NCI-H2029 (cell line): ENCODE data around the gene OR2A1.
"Not testable (repeated sequence)": the region's sequence is repeated elsewhere in the genome, so short reads cannot be mapped to it uniquely, and the experiment has no call there.

Source experiments
- DNase-seq: peaks from one replicate; lab custom pipeline; 2025; lab: John Stamatoyannopoulos, UW

The OR2A1 gene, protein sequence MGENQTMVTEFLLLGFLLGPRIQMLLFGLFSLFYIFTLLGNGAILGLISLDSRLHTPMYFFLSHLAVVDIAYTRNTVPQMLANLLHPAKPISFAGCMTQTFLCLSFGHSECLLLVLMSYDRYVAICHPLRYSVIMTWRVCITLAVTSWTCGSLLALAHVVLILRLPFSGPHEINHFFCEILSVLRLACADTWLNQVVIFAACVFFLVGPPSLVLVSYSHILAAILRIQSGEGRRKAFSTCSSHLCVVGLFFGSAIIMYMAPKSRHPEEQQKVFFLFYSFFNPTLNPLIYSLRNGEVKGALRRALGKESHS

DNA sequence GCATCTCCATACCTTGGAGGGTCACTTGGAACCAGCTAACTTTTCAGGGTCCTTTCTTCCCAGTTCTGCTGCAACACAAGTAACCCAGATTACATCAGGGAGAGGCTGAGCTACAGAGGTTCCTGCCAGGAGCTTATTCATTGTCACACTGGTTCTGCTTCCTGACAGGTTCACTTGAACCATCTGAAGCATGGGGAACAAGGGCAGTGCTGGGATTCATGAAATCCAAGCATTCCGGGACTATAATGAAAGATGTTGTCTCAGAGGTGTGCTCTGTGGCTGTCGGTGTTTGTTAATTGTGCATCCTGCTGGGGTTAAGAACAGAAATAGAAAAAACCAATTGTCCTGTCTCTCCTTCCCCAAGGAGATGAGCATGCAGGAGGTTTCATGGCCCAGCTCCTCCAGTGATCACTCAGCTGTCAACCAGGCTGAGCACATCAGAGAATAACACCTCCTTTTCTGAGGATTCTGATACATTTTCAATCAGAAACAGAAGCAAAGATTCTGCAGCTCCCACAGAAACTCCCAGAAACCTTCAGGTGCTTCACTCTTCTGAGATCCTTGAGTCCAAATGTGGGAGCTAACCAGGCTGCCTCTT, at the start of gene OR2A1:
OR2A1 (plus strand) TSS at position 548 of the 598 bp plus-strand sequence. CDS start 5,706 bp downstream, outside the sequence.
- DNase-seq, result not testable (repeated sequence)

DNA sequence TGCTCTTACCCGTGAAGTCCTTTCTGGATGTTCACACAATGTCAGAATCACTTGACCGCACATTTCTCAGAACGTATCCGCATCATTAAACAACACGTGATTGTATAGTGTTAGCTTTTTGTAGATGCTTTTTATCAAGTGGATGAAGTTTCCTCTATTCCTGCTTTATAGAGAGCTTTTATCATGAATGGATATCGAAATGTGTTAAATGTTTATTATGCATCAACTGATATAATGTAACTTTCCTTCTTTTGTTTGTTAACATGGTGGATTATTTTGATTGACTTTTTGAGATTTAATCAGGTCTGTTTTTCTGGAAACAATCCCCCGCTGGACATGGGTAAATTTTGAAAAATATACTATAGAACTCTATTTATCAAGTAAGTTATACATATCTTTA, 47.5 kb upstream of the OR2A1 start, which contains the start of gene OR2A7:
OR2A7 (minus strand) TSS at position 101 of the 400 bp plus-strand sequence. CDS start 5,164 bp downstream, outside the sequence.
- DNase-seq, result not testable (repeated sequence)

DNA sequence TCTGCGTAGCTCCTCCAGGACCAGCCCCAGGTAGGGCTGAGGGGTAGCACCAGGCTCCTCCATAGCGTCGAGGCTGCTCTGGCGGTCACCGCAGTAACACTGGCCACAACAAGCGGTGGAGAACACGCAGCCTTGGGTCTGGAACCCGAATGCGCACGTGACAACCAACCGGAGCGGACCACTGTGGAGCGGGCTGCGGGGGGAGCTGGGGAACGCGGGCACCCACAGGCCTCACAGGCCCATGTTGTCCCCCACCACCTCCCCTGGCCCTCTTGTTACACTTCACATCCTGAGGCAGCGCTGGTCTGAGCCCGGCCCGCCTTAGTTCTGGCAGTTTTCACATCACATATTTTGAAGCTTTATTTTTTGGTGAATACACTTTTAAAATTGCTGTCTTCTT, 43.0 kb upstream of the OR2A1 start, which contains the start of gene CTAGE8:
CTAGE8 (minus strand) TSS at position 101 of the 400 bp plus-strand sequence; CDS start at position 63, 38 bp downstream.
- not testable (repeated sequence) for DNase-seq

DNA sequence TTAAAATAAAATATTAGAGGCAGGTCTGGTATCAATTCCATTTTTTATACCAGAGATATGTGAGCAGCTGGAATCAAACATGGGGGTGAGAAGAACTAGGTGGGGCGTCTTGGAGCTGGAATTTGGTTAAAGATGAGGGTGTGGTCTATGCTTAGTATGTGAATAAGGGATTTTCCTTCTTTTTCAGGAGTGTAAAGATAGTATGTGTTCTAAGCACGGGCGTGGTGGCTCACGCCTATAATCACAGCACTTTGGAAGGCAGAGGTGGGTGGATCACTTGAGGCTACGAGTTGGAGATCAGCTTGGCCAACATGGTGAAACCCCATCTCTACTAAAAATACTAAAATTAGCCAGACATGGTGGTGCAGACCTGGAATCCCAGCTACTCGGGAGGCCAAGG, 36.9 kb upstream of the OR2A1 start:
- not testable (repeated sequence) for DNase-seq

DNA sequence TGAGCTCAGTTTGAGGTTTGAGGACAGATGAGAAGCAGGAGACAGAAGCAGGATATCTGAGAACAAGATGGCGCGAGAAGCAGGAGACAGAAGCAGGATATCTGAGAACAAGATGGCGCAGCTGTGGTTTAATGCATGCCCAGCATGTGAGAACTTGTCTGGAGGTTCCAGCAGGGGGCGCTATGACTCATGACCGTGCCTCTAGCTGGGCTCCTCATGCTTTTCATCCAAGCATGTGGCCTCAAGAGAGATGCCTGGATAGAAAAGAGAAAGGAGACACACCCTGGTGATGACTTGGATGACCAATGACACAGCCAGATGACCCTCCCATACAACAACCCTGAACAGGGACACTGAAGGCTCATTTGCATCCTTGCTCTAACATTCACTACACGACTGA, 32.2 kb upstream of the OR2A1 start:
- not testable (repeated sequence) for DNase-seq

DNA sequence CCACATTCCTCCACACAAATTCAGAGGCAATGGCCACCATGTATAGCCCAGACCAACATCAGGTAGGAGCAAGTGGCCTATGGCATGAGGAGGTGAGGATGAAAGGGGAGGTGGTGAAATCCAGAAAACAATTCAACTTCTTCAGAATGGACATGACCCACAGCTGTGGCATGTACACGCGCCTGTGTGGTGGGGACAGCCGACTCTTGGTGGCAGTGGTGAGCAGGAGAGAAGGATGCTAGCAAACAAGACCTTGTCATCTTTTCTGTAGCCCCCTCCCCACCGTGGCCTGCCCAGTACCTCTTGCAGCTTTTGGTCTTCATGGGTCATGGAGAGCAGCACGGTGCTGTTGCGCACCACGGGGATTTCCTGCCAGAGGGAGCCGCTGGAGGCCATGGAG, 30.2 kb upstream of the OR2A1 start:
- not testable (repeated sequence) for DNase-seq

DNA sequence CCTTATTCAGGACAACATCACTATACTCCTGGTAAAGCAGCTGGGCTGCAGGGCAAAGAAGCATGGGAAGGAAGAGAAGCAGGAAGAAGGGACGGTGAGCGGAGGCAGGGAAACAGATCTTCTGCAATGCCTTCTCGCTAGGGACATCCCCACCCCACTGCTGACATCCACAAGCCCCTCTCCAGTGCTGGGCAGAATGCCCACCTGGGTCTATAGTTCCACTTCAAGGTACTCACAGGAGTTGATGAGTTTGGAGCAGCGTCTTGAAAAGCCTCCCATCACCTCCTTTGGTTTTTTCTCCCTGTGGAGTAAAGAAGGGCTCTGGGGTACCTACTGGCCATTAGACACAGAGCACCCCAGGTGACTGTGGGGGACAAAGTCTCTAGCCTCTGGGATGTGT, 29.7 kb upstream of the OR2A1 start:
- not testable (repeated sequence) for DNase-seq

DNA sequence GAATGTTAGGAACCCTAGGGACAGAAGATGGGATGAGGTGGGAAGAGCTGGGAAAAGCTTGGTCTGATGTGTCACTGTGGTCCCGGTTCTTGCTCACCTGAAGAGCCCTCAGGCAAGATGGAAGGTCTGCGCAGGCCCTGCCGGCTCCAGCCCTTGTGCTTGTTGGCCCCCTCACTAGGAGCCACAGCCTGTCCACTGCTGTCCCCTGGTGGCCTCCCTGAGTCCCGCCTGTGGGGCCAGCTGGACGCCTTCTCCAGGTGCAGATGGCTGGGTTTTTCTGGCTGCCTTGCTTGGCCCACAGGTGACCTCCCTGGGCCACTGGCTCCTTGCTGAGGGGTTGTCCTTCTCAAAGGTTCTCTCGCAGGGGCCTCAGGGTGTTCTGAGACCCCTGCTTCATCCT, 28.5 kb upstream of the OR2A1 start:
- not testable (repeated sequence) for DNase-seq

DNA sequence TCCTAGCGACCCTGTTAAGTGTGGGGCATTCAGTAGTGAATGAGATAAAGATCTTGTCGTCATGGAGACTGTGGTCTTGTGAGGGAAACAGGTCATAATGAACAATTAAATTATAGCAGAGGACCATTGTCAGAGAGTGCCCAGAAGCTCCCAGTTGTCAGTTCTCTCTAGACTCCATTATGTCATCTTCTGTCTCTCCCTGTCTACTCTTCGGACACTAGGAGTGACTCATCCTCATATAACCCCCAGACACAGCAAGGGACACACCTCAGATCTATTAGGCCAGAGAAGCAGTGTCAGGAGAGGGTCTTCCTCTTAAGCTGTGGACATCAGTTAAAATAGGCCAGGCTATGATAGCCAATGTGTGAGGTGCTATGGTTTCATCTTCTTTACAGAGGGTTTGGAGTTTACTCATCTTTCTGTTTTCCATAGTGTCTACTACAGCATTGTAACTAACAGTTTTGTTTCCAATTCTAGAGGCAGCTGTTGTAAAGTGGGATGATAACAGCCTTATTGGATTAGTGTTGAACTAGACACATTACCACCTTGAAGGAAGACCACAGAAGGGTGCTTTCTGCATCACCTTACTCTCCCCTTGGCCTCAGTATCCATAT, 24.9 kb upstream of the OR2A1 start:
- DNase-seq, result not testable (repeated sequence)

DNA sequence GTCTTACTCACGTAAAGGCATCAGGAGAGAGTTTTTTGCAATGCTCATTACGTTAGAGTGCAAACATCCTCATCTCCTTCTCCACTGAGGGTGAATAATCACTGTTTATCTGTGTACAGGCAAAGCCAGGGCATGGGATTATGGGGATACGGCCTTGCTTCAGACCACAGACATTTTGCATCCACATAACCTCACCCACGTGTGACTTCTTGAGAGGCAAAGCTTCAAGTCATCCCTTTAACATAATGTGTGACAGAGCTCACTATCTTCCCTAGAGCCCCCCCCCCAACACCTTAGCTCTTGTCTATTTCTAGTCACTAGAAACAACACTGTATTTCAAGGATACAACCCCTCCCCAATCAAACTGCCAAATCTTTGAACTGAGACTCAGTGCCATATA, 20.6 kb upstream of the OR2A1 start:
- not testable (repeated sequence) for DNase-seq

DNA sequence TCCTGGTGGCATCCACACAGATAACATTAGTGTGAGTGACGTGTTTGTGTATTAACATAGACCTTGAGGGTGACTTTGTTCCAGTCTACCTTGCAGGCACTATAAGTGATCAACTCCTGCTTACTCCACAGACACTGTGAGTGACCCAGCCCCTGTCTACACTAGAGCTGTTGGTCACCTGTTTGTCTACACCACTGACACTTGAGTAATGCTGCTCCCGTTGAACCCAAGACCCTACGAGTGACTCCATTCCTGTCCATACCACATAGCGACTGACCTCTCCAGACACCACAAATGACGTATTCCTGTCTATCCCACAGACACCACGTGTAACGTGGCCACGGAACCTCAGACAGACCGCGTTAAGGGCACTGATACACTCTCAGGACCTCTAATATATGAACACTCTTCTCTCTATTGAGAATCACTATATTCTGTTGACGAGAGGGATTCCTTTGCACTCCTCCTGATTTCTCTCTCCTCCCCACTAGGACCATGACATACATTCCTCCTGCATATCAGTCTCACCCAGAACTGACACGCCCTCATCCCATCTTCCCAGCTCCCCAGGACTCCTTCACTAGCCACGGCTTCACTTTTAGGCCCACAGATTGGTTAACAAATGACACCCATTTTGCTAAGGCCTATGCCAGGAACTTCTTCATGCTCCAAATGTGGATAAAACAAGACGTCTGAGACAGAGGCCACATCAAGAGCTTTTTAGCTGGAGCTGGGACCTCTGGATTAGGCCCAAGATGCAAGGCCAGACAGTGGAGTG, 19.6 kb upstream of the OR2A1 start:
- not testable (repeated sequence) for DNase-seq

DNA sequence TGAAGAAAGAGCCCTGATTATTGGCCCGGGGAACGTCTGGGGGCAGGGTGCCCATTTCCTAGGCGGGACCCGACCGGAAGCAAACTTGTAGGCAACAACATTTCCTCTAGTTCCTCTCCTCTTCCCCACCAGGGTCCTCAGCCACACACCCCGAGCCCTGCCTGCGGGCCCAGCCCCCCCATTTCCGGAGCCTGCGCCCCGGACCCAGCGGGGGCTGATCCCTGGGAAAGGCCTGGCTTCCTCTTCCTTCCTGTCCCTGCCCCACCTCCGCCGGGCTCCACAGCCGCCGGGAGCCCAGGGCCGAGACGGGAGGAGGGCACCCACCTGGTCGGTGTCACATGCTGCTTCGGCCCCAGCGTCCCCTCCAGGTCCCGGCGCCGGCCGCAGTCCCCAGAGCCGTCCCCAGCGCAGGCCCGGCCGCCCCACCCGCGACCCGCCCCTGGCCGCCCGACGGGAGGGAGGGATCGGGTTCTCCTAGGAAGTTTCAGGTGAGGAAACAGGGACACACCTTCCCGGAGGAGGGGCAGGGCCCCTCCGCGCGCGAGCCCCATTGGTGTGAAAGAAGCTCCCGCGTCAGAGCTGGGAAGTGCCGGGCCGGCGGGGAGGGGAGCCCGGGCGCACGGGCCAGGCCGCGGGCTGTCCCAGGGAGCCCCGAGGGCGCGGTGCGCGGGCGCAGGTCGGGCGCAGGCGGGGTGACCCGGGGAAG, 18.3 kb upstream of the OR2A1 start:
- not testable (repeated sequence) for DNase-seq

DNA sequence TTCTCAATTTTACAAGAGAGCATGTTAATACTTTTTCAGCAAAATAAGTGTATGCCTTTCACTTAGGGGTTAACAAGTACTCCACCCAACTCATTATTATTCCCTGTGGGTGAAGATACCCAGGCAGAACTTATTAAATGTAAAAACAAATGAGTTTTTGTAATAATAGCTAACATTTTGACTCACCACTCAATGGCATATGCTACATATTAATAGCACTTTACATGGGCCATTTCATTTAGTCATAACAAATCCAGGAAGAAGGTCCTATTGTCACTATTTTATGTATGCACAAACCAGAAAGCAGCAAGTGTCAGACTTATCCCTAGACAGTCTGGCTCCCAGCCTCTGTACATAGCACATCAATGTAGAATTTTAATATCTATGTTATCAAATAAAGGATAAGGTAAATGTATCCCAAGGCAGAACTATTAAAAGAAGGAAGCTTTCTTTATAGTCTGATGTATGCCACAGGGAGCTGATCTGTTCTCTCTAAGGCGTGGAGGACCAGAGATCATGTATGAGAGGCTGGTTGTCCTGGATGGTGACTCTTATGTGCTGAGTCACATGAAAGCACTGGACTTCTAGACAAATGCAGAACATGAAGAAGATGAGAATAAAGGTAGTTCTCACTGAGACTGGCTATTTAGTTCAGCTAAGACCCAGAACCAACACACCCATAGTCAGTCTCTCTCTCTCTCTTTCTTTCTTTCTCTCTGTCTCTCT, 9.5 kb upstream of the OR2A1 start:
- DNase-seq, result not testable (repeated sequence)

DNA sequence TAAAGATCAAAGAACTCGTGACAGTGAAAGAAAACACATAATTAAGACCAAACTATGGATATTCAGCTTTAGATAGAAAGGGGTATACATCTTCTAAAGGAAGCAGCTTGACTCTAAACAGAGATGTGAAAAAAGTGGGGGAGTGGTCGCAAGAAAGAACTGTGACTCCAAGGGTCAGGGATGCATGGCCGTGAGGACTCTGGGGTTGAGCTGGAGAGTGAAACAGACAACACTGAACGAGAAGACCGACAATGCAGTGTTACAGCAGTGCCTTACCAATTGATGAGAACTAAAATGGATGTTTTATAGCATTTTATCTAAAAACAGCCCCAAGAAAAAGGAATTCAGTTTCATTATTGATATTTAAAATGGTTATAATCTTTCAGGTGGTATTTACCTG, 8.6 kb upstream of the OR2A1 start:
- not testable (repeated sequence) for DNase-seq

DNA sequence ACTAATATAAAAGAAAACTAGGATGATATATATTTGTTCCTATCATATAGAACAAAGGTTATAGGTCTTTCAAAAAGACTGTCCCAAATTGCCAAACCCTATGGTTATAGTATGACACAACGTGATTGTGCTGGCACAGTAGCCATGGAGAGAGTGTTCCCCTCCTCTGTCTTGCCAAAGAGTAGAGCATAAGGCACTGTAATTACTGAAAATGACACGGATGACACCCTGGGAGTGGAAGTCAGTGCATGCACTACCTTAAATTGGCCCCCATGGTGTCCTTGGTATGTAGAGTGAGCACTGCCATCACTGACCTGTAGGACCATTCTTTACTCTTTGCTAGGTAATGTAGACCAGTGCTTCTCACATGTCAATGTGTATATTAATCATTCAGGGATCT, 7.1 kb upstream of the OR2A1 start:
- DNase-seq, result not testable (repeated sequence)

DNA sequence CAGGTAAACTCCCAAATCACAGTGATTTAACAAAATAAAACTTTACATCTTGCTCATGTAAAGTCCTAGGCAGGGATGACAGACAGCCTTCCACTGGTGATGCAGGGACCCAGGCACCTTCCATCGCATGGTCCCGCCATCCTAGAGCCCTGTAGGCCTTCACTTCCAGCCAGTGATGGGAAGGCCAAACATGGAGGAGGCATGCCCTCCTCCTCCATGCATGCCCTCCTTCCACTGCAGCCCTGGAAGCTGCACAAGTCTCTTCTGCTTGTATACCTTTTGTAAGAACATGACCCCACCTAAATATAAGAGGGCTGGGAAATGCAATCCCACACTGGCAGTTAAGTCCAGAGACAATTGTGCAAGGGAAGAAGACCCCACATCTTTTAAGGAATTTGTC, 2.5 kb upstream of the OR2A1 start:
- DNase-seq, result not testable (repeated sequence)

DNA sequence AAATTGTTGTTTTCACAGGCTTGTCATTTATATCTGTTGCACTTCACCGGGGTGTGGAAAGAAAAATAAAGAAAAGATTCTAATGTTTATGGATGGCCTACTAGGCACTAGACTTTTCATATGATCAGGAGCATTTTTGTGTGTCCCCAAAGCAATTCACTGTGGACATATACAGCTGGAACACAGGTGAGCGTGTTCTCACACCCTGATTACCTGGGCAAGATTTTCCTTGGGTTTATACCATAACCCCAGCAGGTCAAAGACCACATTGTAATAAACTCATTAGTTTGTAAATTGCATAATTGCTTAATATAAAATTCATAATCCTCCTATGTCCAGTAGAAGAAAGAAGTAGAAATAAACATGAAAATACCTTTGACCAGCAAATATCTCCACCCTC, 1.0 kb upstream of the OR2A1 start:
- not testable (repeated sequence) for DNase-seq

DNA sequence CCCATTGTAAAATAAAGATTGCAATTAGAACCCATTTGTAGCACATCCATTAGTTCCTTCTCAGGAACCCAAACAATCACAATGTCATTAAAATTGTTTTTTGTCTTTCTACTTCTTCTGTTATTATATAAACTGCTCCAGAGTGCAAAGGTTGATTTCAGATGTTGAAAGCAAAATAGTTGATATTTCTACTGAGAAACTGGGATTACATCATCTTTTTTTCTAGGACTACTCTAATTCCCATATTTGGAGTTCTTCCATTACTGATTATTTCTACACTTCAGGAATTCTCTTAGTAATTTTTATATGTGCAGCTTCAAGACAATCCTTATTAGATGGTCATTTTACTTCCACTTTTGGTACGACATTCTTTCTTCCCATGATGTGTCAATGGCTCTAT, 5.3 kb downstream of the OR2A1 start:
- not testable (repeated sequence) for DNase-seq

DNA sequence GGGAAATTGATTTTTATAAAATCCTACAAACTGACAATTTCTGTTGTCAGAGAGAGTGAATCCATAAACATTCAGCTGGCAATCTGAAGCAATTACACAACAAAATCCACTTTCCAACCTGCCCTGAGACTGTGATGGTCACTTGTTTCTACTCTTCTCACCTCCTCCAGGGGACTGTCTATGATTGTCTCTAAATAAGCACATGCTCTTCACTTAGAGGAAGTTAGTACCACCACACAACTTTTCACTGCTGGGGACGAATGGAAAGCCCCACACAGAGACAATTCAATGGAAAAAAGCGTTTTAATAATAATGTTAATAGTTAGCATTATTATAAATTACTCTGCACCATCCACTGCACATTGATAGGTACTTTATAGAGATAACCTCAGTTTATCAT, 7.3 kb downstream of the OR2A1 start:
- DNase-seq, result not testable (repeated sequence)

DNA sequence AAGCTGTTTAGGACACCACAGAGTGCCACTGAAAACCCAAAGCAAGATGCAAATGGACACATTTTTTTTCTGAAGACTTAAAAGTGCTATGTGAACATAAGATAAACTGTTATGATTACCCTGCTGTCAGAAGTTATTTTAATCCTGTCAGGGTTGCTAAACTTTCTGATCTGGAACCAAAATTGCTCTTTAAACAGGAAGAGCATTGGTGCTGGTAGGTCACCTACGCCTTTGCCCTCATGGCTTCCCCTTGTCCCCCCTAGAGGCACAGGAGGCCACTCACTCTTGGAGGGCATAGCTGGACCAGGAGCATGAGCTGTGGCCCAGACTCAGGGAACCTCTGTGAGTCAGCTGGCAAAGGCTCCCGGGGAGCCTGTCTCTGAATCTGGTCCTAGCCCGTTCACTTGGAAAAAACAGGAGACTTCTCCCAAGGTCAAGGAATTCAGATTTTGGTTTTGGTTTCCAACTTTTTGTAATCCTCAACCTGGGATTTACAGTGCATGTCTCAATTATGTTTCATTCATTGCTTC, 9.5 kb downstream of the OR2A1 start:
- not testable (repeated sequence) for DNase-seq
